A549 (cell line): ENCODE data around the gene WRNIP1. TPM values are rescaled to one million over a fixed set of nuclear protein-coding genes. Genes with fewer than 3 reads are reported as not detected.

ENCODE experiments used
- ATAC-seq, 2 experiments: fragments of 200-7000 bp in 1 of 2; fragments of >200 bp in 1 of 2; cut with Nextera tagmentation in 1 of 2; cut with Tn5 transposase in 1 of 2; 3 replicates each; pipeline versions ENCODE4 v1.8.0 to v1.9.1; 2018 to 2020; ENCODE audit warnings: mild to moderate bottlenecking in 1 of 2, moderate library complexity in 1 of 2
- CTCF ChIA-PET: fragments of 300-600 bp; sonication (Branson Sonifier 250); formaldehyde crosslinking; extraction: SDS; loops from one replicate; lab custom pipeline; 2021; ENCODE audit warnings: antibody characterized with exemption, inconsistent platforms; lab: Yijun Ruan, JAX
- POLR2A ChIA-PET: fragments of 350-600 bp; formaldehyde crosslinking; extraction: SDS; loops from one replicate; lab custom pipeline; 2021; ENCODE audit warnings: antibody characterized with exemption, inconsistent platforms; lab: Yijun Ruan, JAX
- DNase-seq, 2 experiments: peaks; one replicate each; pipeline versions ENCODE4 v3.0.0 to v3.0.0-alpha.2; 2011 to 2016; ENCODE audit warnings: low read depth in 1 of 2, low spot score in 1 of 2
- FAIRE-seq: peaks from 2 replicates; lab custom pipeline; 2011; peaks lifted over from hg19 to GRCh38; lab: Jason Lieb, UNC
- H3K27ac ChIP-seq, 2 experiments: fragments of >200 bp; sonication (Bioruptor Twin); formaldehyde crosslinking; 3 replicates each; pipeline ENCODE4 v1.5.1; 2016 to 2017
- H3K4me1 ChIP-seq: fragments of >200 bp; sonication (Bioruptor Twin); formaldehyde crosslinking; 3 replicates; pipeline ENCODE4 v1.6.1; 2016
- H3K4me2 ChIP-seq: fragments of >200 bp; sonication (Bioruptor Twin); formaldehyde crosslinking; 3 replicates; pipeline ENCODE4 v1.6.1; 2016
- H3K4me3 ChIP-seq: fragments of >200 bp; sonication (Bioruptor Twin); formaldehyde crosslinking; 3 replicates; pipeline ENCODE4 v1.5.1; 2016
- H3K9me3 ChIP-seq: fragments of >200 bp; sonication (Bioruptor Twin); formaldehyde crosslinking; 3 replicates; pipeline ENCODE4 v1.6.1; 2016
- CHD4 ChIP-seq: fragments of 200-600 bp; sonication (generic); IDR thresholded peaks from 2 replicates; pipeline ENCODE4 v1.6.1; 2016; ENCODE audit warnings: antibody characterized with exemption, mild to moderate bottlenecking, borderline replicate concordance
- EHF ChIP-seq: fragments of 250-450 bp; sonication (Bioruptor Pico); IDR thresholded peaks from 2 replicates; pipeline ENCODE4 v1.5.0; 2020; ENCODE audit warnings: mild to moderate bottlenecking
- FOSB ChIP-seq: fragments of 250-450 bp; sonication (Bioruptor Pico); IDR thresholded peaks from 2 replicates; pipeline ENCODE4 v1.5.0; 2020; ENCODE audit warnings: mild to moderate bottlenecking, moderate library complexity
- HEYL ChIP-seq: fragments of 250-450 bp; sonication (Bioruptor Pico); IDR thresholded peaks from 2 replicates; pipeline ENCODE4 v1.8.0; 2021; ENCODE audit warnings: mild to moderate bottlenecking, moderate library complexity
- JUNB ChIP-seq: fragments of >200 bp; sonication (Bioruptor Twin); formaldehyde crosslinking; IDR thresholded peaks from 2 replicates; pipeline ENCODE4 v1.6.1; 2016
- MAZ ChIP-seq: fragments of 150-350 bp; IDR thresholded peaks from 2 replicates; pipeline ENCODE4 v1.6.1; 2014; ENCODE audit warnings: antibody characterized with exemption, low read depth, low read length, borderline replicate concordance
- MYC ChIP-seq: IDR thresholded peaks from 2 replicates; pipeline ENCODE4 v1.6.1; 2012; ENCODE audit warnings: mild to moderate bottlenecking, inconsistent platforms, low read length, improper control_type of control experiment, borderline replicate concordance
- NPAS2 ChIP-seq: fragments of 250-450 bp; sonication (Bioruptor Pico); IDR thresholded peaks from 2 replicates; pipeline ENCODE4 v1.8.0; 2022; ENCODE audit warnings: mild to moderate bottlenecking, moderate library complexity, borderline replicate concordance
- NR3C1 ChIP-seq: fragments of >200 bp; sonication (Bioruptor Twin); formaldehyde crosslinking; IDR thresholded peaks from 3 replicates; pipeline ENCODE4 v1.6.1; 2017
- RAD21 ChIP-seq, 2 experiments: fragments of >200 bp in 1 of 2; sonication (Bioruptor Twin) in 1 of 2; formaldehyde crosslinking in 1 of 2; IDR thresholded peaks in 1 of 2; conservative IDR thresholded peaks in 1 of 2; 2 replicates in 1 of 2; 3 replicates in 1 of 2; pipeline ENCODE4 v1.6.1; 2012 to 2018; ENCODE audit warnings: inconsistent platforms in 1 of 2
- RCOR1 ChIP-seq: fragments of 150-350 bp; IDR thresholded peaks from 2 replicates; pipeline ENCODE4 v1.6.1; 2014; ENCODE audit warnings: antibody characterized with exemption, low read length, low read depth
- SMC3 ChIP-seq: fragments of >200 bp; sonication (Bioruptor Twin); formaldehyde crosslinking; IDR thresholded peaks from 3 replicates; pipeline ENCODE4 v1.6.1; 2018; ENCODE audit warnings: inconsistent platforms
- SREBF2 ChIP-seq: fragments of 450-650 bp; IDR thresholded peaks from 2 replicates; pipeline ENCODE4 v1.6.1; 2014; ENCODE audit warnings: mild to moderate bottlenecking, moderate library complexity
- ZFP36 ChIP-seq: fragments of 450-650 bp; IDR thresholded peaks from 2 replicates; pipeline ENCODE4 v1.6.1; 2014; ENCODE audit warnings: borderline replicate concordance; ENCODE audit not compliant: partially characterized antibody
- ZNF302 ChIP-seq: fragments of 250-450 bp; sonication (Bioruptor Pico); IDR thresholded peaks from 2 replicates; pipeline ENCODE4 v1.9.0; 2021; ENCODE audit warnings: inconsistent platforms, mild to moderate bottlenecking, moderate library complexity
- WGBS: methylation state at CpG from one replicate; pipeline ENCODE4 v1.1.6; 2017; ENCODE audit errors: missing lambda C conversion rate; 5-methylcytosine and 5-hydroxymethylcytosine counted together
- polyA plus RNA-seq, 4 experiments: library from polyadenylated mRNA; depleted of rRNA in 3 of 4; stranded (reverse); fragments of >200 nt; fragmentation: RNase III in 1 of 4; extraction: RNeasy Plus Mini Kit Qiagen cat#74134 plus additional on column Dnase treatment in 1 of 4; gene quantifications; 2 replicates in 3 of 4; 3 replicates in 1 of 4; pipeline ENCODE4 v1.2.3, GENCODE V29; 2011 to 2017
- TF ChIP-seq, protein P1 (sequence below): fragments of 200-600 bp; sonication (generic); IDR thresholded peaks from 2 replicates; pipeline ENCODE4 v1.6.1; 2016; ENCODE audit warnings: antibody characterized with exemption, mild to moderate bottlenecking, moderate library complexity
- TF ChIP-seq, protein P2 (sequence below): fragments of >200 bp; sonication (Bioruptor Twin); formaldehyde crosslinking; IDR thresholded peaks from 3 replicates; pipeline ENCODE4 v1.6.1; 2016
- TF ChIP-seq, protein P3 (sequence below): fragments of 450-650 bp; IDR thresholded peaks from 2 replicates; pipeline ENCODE4 v1.6.1; 2014; ENCODE audit warnings: antibody characterized with exemption

WRNIP1 gene
- polyA plus RNA-seq, 2 of the 4 experiments (the other 2 are of a cell fraction), result 27.7 to 32.2 TPM

DNA sequence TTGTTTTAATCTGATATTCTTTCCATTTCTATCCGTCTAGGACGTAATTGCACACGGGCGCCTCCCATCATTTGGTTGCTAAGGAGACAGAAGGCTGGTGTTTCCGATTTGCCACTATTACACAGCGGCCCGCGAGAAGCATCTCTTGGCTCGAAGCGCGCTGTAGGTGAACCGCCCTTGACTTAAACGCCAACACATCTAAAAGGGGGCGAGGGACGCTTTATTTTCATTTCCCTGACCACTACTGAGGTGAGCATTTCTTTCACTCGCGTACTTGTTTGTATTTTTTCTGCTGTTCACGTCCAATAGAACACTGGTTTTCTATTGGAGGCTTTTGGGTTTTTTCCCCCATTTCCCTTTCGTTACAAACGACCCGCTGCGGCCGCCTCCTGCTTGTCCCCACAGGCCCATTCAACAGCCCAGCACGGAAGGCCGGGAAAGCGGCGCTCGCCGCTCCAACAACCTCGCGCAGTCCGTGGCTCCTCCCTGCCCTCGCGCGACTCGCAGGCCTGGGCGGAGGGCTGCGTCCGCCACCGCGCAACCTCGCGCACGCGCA is 505 bp upstream of the WRNIP1 start (continued):
- TF ChIP-seq, protein P1, sequence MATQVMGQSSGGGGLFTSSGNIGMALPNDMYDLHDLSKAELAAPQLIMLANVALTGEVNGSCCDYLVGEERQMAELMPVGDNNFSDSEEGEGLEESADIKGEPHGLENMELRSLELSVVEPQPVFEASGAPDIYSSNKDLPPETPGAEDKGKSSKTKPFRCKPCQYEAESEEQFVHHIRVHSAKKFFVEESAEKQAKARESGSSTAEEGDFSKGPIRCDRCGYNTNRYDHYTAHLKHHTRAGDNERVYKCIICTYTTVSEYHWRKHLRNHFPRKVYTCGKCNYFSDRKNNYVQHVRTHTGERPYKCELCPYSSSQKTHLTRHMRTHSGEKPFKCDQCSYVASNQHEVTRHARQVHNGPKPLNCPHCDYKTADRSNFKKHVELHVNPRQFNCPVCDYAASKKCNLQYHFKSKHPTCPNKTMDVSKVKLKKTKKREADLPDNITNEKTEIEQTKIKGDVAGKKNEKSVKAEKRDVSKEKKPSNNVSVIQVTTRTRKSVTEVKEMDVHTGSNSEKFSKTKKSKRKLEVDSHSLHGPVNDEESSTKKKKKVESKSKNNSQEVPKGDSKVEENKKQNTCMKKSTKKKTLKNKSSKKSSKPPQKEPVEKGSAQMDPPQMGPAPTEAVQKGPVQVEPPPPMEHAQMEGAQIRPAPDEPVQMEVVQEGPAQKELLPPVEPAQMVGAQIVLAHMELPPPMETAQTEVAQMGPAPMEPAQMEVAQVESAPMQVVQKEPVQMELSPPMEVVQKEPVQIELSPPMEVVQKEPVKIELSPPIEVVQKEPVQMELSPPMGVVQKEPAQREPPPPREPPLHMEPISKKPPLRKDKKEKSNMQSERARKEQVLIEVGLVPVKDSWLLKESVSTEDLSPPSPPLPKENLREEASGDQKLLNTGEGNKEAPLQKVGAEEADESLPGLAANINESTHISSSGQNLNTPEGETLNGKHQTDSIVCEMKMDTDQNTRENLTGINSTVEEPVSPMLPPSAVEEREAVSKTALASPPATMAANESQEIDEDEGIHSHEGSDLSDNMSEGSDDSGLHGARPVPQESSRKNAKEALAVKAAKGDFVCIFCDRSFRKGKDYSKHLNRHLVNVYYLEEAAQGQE, result peak; percentile 37; the same call in 1 of the 2 replicates
- no peak for TF ChIP-seq RAD21 (conservative IDR thresholded peaks at IDR 0.05 in 1 of 2, IDR thresholded peaks at IDR 0.05 in 1 of 2)
- TF ChIP-seq ZNF302 (CRISPR knock-in tag), result no peak
- no peak for TF ChIP-seq SREBF2
- TF ChIP-seq JUNB, result no peak
- no peak for TF ChIP-seq CHD4
- TF ChIP-seq RCOR1, result no peak
- no peak for TF ChIP-seq MAZ
- no peak for TF ChIP-seq NPAS2
- TF ChIP-seq, protein P2, sequence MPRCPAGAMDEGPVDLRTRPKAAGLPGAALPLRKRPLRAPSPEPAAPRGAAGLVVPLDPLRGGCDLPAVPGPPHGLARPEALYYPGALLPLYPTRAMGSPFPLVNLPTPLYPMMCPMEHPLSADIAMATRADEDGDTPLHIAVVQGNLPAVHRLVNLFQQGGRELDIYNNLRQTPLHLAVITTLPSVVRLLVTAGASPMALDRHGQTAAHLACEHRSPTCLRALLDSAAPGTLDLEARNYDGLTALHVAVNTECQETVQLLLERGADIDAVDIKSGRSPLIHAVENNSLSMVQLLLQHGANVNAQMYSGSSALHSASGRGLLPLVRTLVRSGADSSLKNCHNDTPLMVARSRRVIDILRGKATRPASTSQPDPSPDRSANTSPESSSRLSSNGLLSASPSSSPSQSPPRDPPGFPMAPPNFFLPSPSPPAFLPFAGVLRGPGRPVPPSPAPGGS, result 0 out of 3 replicates have a peak, but pooled peaks have one; percentile 61
- no peak for TF ChIP-seq SMC3
- no peak for TF ChIP-seq EHF
- no peak for TF ChIP-seq ZFP36
- no peak for TF ChIP-seq NR3C1
- TF ChIP-seq MYC, result no peak
- TF ChIP-seq, protein P3, sequence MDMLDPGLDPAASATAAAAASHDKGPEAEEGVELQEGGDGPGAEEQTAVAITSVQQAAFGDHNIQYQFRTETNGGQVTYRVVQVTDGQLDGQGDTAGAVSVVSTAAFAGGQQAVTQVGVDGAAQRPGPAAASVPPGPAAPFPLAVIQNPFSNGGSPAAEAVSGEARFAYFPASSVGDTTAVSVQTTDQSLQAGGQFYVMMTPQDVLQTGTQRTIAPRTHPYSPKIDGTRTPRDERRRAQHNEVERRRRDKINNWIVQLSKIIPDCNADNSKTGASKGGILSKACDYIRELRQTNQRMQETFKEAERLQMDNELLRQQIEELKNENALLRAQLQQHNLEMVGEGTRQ, result no peak

DNA sequence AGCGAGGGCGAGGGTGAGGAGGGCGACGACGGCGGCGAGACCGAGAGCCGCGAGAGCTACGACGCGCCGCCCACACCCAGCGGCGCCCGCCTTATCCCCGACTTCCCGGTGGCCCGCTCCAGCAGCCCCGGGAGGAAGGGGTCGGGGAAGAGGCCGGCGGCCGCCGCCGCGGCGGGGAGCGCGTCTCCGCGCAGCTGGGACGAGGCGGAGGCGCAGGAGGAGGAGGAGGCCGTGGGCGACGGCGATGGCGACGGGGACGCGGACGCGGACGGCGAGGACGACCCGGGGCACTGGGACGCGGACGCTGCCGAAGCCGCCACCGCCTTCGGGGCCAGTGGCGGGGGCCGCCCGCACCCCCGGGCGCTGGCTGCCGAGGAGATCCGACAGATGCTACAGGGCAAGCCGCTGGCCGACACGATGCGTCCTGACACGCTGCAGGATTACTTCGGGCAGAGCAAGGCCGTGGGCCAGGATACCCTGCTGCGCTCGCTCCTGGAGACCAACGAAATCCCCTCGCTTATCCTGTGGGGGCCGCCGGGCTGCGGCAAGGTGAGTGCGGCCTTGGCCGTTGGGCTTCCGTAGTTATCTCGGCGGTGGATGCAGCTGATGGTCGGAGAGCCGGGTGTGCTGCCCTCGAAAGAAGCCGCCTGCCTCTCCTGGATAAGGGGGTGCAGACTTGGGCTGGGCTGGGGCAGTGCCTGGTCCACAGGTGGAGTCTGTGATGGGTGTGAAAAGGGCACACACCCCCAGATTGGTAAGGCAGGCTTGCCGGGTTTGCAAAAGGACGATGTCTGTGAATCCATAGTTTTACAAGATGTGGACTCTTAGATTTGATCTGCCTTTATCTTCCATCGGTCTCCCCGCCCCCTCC is 938 bp downstream of the WRNIP1 start:
- Histone ChIP-seq H3K27ac (peak overlapping the region; percentile 83 to 98), H3K9me3 (no peaks in the 10 kb centered on the region), H3K4me1 (peaks cover 29% of the 10 kb centered on the region; the same call in 2 of the 3 replicates), H3K4me2 (peak overlapping the region; percentile 88), H3K4me3 (peak overlapping the region; percentile 96)
- 0% methylated on average over 28 of the region's 91 CpGs for WGBS
- POLR2A ChIA-PET, result interaction anchor here (0.8 to 2.0 kb wide), 7 partner anchors 16 to 298 kb away, joined by 3 to 7 read pairs (median 3); partner anchors contain the start of genes NQO2 and SERPINB1
- CTCF ChIA-PET, result interaction anchor here (0.9 to 4.5 kb wide), 13 partner anchors 8 to 1170 kb away, joined by 3 to 24 read pairs (median 4); partner anchors contain the start of gene MYLK4
- TF ChIP-seq FOSB (CRISPR knock-in tag), result no peak
- no peak for TF ChIP-seq HEYL
- TF ChIP-seq JUNB, result no peak
- DNase-seq, result peak; percentile 23 to 26
- ATAC-seq, result peak; percentile 17 to 48; a peak in 5 of 6 replicates
- FAIRE-seq, result no peak
